Caco-2 (cell line): ENCODE results near the gene NIT1. TPM values are rescaled to one million over a fixed set of nuclear protein-coding genes. Genes with fewer than 3 reads are reported as not detected.

Experiments
- BruUV-seq: library from RNA; stranded (reverse); fragments of 400-500 nt; replicated peaks from 2 replicates; lab custom pipeline; 2021; lab: Mats Ljungman, UMichigan
- CTCF ChIA-PET: fragments of 300-600 bp; sonication (Branson Sonifier 250); formaldehyde crosslinking; loops from one replicate; lab custom pipeline; 2022; ENCODE audit warnings: antibody characterized with exemption; lab: Charles Lee
- POLR2A ChIA-PET: fragments of 300-600 bp; sonication (Branson Sonifier 250); formaldehyde crosslinking; loops from one replicate; lab custom pipeline; 2022; ENCODE audit warnings: antibody characterized with exemption; lab: Charles Lee
- DNase-seq, 2 experiments: peaks; one replicate each; pipeline versions ENCODE4 v3.0.0 to v3.0.0-alpha.2; 2020 to 2022
- H3K27me3 ChIP-seq: replicated peaks from 2 replicates; pipeline ENCODE4 v1.6.0; 2011; ENCODE audit warnings: low read length; ENCODE audit not compliant: control insufficient read depth, insufficient read depth
- H3K36me3 ChIP-seq: 2 replicates; pipeline ENCODE4 v1.5.1; 2011; ENCODE audit warnings: low read length; ENCODE audit not compliant: control insufficient read depth, insufficient read depth
- H3K4me1 ChIP-seq: fragments of 250-450 bp; sonication (Bioruptor Pico); 2 replicates; pipeline ENCODE4 v1.5.1; 2020; ENCODE audit warnings: mild to moderate bottlenecking
- H3K4me3 ChIP-seq: 2 replicates; pipeline ENCODE4 v1.5.1; 2011; ENCODE audit warnings: low read depth, mild to moderate bottlenecking, control low read depth, low read length
- H3K9me3 ChIP-seq: fragments of 250-450 bp; sonication (Bioruptor Pico); 2 replicates; pipeline ENCODE4 v1.5.1; 2020; ENCODE audit warnings: mild to moderate bottlenecking, moderate library complexity
- H3K27ac Mint-ChIP-seq: one replicate; pipeline ENCODE4 v1.8.0; 2022; ENCODE audit warnings: mixed read lengths; ENCODE audit not compliant: unreplicated experiment
- H3K27me3 Mint-ChIP-seq: one replicate; pipeline ENCODE4 v1.8.0; 2022; ENCODE audit warnings: mixed read lengths; ENCODE audit not compliant: insufficient read depth, unreplicated experiment
- H3K36me3 Mint-ChIP-seq: one replicate; pipeline ENCODE4 v1.8.0; 2022; ENCODE audit warnings: mild to moderate bottlenecking, mixed read lengths; ENCODE audit not compliant: insufficient read depth, unreplicated experiment
- H3K4me1 Mint-ChIP-seq: one replicate; pipeline ENCODE4 v1.8.0; 2022; ENCODE audit warnings: low read depth, mixed read lengths; ENCODE audit not compliant: unreplicated experiment
- H3K4me3 Mint-ChIP-seq: one replicate; pipeline ENCODE4 v1.8.0; 2022; ENCODE audit warnings: mild to moderate bottlenecking, moderate library complexity, mixed read lengths; ENCODE audit not compliant: unreplicated experiment
- H3K9me3 Mint-ChIP-seq: one replicate; pipeline ENCODE4 v1.8.0; 2022; ENCODE audit warnings: mixed read lengths; ENCODE audit not compliant: unreplicated experiment
- CTCF ChIP-seq, 2 experiments: fragments of 200-600 bp in 1 of 2; IDR thresholded peaks; 1 replicate in 1 of 2; 2 replicates in 1 of 2; pipeline versions ENCODE4 v1.5.1 to v1.8.0; 2011 to 2022; ENCODE audit warnings: antibody characterized with exemption in 1 of 2, control low read depth in 1 of 2, inconsistent platforms in 1 of 2, low read depth in 1 of 2, low read length in 1 of 2, mild to moderate bottlenecking in 1 of 2, moderate library complexity in 1 of 2; ENCODE audit not compliant: insufficient read depth in 1 of 2, severe bottlenecking in 1 of 2, unreplicated experiment in 1 of 2
- intact Hi-C: fragments of 100-400 bp; cut with micrococcal nuclease; formaldehyde crosslinking; loops from one replicate; pipeline ENCODE4 v1.10.0; 2022; ENCODE audit not compliant: unreplicated experiment
- total RNA-seq: library from RNA; stranded (reverse); gene quantifications from 2 replicates; pipeline ENCODE4 v1.2.3, GENCODE V29; 2022

NIT1 gene
- total RNA-seq, 1 experiment from 2014 or later: 42.1 TPM

GRCh38 chr1:161162806-161163205 lies 44.9 kb downstream of the NIT1 start:
- Mint-ChIP-seq H3K27ac (no peak overlapping the region), H3K27me3 (no peaks in the 10 kb centered on the region), H3K36me3 (peaks cover 23% of the 10 kb centered on the region), H3K4me1 (no peaks in the 10 kb centered on the region), H3K9me3 (no peaks in the 10 kb centered on the region), H3K4me3 (no peak overlapping the region)
- H3K36me3 ChIP-seq: peaks cover 3% of the 10 kb centered on the region
- BruUV-seq: no TSS peak
- no peak for TF ChIP-seq CTCF (IDR thresholded peaks at IDR 0.05; ENCODE audit: insufficient read depth in 1 of 2, low read depth in 1 of 2, low read length in 1 of 2, severe bottlenecking in 1 of 2, unreplicated experiment in 1 of 2)
- DNase-seq: no peak
- POLR2A ChIA-PET: no interaction called here
- H3K4me1 ChIP-seq: peaks cover 13% of the 10 kb centered on the region
- CTCF ChIA-PET: no interaction called here
- intact Hi-C loops: no loop called here
- H3K4me3 ChIP-seq: no peak overlapping the region
- H3K9me3 ChIP-seq: no peaks in the 10 kb centered on the region
- H3K27me3 ChIP-seq: no peaks in the 10 kb centered on the region

- peaks cover 3% of the 10 kb centered on the region for H3K36me3 ChIP-seq
- Mint-ChIP-seq H3K36me3 (peaks cover 28% of the 10 kb centered on the region), H3K4me3 (no peak overlapping the region), H3K27ac (no peak overlapping the region), H3K4me1 (no peaks in the 10 kb centered on the region), H3K9me3 (no peaks in the 10 kb centered on the region), H3K27me3 (no peaks in the 10 kb centered on the region)
- POLR2A ChIA-PET: interaction anchor here (0.6 kb wide), 1 partner anchor 17 kb away, joined by 3 read pairs; no protein-coding TSS in a partner anchor
- H3K9me3 ChIP-seq: no peaks in the 10 kb centered on the region
- DNase-seq: no peak
- H3K4me1 ChIP-seq: peaks cover 11% of the 10 kb centered on the region
- CTCF ChIA-PET: no interaction called here
- TF ChIP-seq CTCF (IDR thresholded peaks at IDR 0.05; ENCODE audit: insufficient read depth in 1 of 2, low read depth in 1 of 2, low read length in 1 of 2, severe bottlenecking in 1 of 2, unreplicated experiment in 1 of 2): no peak
- no peak overlapping the region for H3K4me3 ChIP-seq
- H3K27me3 ChIP-seq: no peaks in the 10 kb centered on the region
- no TSS peak for BruUV-seq
- intact Hi-C loops: no loop called here
These were observed 45.9 kb downstream of the NIT1 start for GRCh38 chr1:161163793-161164192.

GRCh38 chr1:161164901-161165610 lies 47.2 kb downstream of the NIT1 start:
- Histone ChIP-seq H3K36me3 (peaks cover 3% of the 10 kb centered on the region), H3K27me3 (no peaks in the 10 kb centered on the region), H3K9me3 (no peaks in the 10 kb centered on the region), H3K4me3 (peak overlapping the region; percentile 88), H3K4me1 (peaks cover 7% of the 10 kb centered on the region)
- CTCF ChIA-PET: interaction anchor here (0.6 to 2.1 kb wide), 12 partner anchors 8 to 967 kb away, joined by 3 to 22 read pairs (median 5); partner anchors contain the start of genes APOA2, B4GALT3, F11R and NDUFS2
- Mint-ChIP-seq H3K27me3 (no peaks in the 10 kb centered on the region), H3K27ac (peak overlapping the region; percentile 81), H3K4me1 (no peaks in the 10 kb centered on the region), H3K36me3 (peaks cover 24% of the 10 kb centered on the region), H3K4me3 (peak overlapping the region; percentile 83), H3K9me3 (no peaks in the 10 kb centered on the region)
- DNase-seq: no peak
- intact Hi-C loops: no loop called here
- POLR2A ChIA-PET: interaction anchor here (1.3 to 2.4 kb wide), 5 partner anchors 10 to 37 kb away, joined by 8 to 25 read pairs (median 10); partner anchors contain the start of genes B4GALT3, DEDD, NDUFS2 and UFC1
- BruUV-seq: no TSS peak
- no peak for TF ChIP-seq CTCF (IDR thresholded peaks at IDR 0.05; ENCODE audit: insufficient read depth in 1 of 2, low read depth in 1 of 2, low read length in 1 of 2, severe bottlenecking in 1 of 2, unreplicated experiment in 1 of 2)
